HEK293 (cell line): ENCODE results near the gene HEATR3.

ENCODE experiments used
- ELK4 ChIP-seq: IDR thresholded peaks from 2 replicates; pipeline ENCODE4 v1.6.1; 2011; ENCODE audit warnings: mild to moderate bottlenecking, low read depth, low read length, borderline replicate concordance
- YY1 ChIP-seq: fragments of 450-650 bp; formaldehyde crosslinking; IDR thresholded peaks from 2 replicates; pipeline ENCODE4 v1.5.1; 2018; ENCODE audit warnings: missing biosample characterization, missing genetic modification characterization
- TF ChIP-seq, protein P1 (sequence below): fragments of 450-650 bp; formaldehyde crosslinking; IDR thresholded peaks from 2 replicates; pipeline ENCODE4; 2016; ENCODE audit warnings: missing biosample characterization, missing genetic modification characterization
- TF ChIP-seq, protein P2 (sequence below): fragments of 450-650 bp; formaldehyde crosslinking; IDR thresholded peaks from 2 replicates; pipeline ENCODE4 v1.5.1; 2016; ENCODE audit warnings: missing biosample characterization, missing genetic modification characterization

- TF ChIP-seq, protein P1, sequence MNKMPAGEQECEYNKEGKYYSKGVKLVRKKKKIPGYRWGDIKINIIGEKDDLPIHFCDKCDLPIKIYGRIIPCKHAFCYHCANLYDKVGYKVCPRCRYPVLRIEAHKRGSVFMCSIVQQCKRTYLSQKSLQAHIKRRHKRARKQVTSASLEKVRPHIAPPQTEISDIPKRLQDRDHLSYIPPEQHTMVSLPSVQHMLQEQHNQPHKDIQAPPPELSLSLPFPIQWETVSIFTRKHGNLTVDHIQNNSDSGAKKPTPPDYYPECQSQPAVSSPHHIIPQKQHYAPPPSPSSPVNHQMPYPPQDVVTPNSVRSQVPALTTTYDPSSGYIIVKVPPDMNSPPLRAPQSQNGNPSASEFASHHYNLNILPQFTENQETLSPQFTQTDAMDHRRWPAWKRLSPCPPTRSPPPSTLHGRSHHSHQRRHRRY = no peak
- TF ChIP-seq, protein P2, sequence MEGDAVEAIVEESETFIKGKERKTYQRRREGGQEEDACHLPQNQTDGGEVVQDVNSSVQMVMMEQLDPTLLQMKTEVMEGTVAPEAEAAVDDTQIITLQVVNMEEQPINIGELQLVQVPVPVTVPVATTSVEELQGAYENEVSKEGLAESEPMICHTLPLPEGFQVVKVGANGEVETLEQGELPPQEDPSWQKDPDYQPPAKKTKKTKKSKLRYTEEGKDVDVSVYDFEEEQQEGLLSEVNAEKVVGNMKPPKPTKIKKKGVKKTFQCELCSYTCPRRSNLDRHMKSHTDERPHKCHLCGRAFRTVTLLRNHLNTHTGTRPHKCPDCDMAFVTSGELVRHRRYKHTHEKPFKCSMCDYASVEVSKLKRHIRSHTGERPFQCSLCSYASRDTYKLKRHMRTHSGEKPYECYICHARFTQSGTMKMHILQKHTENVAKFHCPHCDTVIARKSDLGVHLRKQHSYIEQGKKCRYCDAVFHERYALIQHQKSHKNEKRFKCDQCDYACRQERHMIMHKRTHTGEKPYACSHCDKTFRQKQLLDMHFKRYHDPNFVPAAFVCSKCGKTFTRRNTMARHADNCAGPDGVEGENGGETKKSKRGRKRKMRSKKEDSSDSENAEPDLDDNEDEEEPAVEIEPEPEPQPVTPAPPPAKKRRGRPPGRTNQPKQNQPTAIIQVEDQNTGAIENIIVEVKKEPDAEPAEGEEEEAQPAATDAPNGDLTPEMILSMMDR (tag by site-specific recombination) = no peak
- no peak for TF ChIP-seq ELK4
- TF ChIP-seq YY1 (tag by site-specific recombination) = no peak
Observed at GRCh38 chr16:50124769-50125168, 59.0 kb downstream of the HEATR3 start.
